ENCODE data around the gene TMIGD2.
A peak's percentile ranks its signal among the peaks of the same experiment; 100 is the strongest.
"Not testable (repeated sequence)": the region's sequence is repeated elsewhere in the genome, so short reads cannot be mapped to it uniquely, and the experiment has no call there.

The TMIGD2 gene

GRCh38 chr19:4294389-4294788 lies 7.8 kb downstream of the TMIGD2 start:
- no peak overlapping the region for H3K27ac ChIP-seq (ENCODE audit: low read depth, low read length)
- no peaks in the 10 kb centered on the region for H3K27me3 ChIP-seq (ENCODE audit: control insufficient read depth, insufficient read depth, low read length)
- H3K4me1 ChIP-seq (ENCODE audit: control insufficient read depth, insufficient read depth, low read length): no peaks in the 10 kb centered on the region
- H3K4me3 ChIP-seq (ENCODE audit: low read depth, low read length): no peak overlapping the region
- no peak overlapping the region for H3K9ac ChIP-seq (ENCODE audit: low read depth, low read length)
- H3K36me3 ChIP-seq (ENCODE audit: control insufficient read depth, insufficient read depth, low read length): no peaks in the 10 kb centered on the region
- H3K9me3 ChIP-seq (ENCODE audit: control insufficient read depth, insufficient read depth, low read length): no peaks in the 10 kb centered on the region

- H3K9me3 ChIP-seq (ENCODE audit: control insufficient read depth, insufficient read depth, low read length): no peaks in the 10 kb centered on the region
- H3K9ac ChIP-seq (ENCODE audit: low read depth, low read length): no peak overlapping the region
- no peak overlapping the region for H3K27ac ChIP-seq (ENCODE audit: low read depth, low read length)
- no peaks in the 10 kb centered on the region for H3K36me3 ChIP-seq (ENCODE audit: control insufficient read depth, insufficient read depth, low read length)
- H3K4me3 ChIP-seq (ENCODE audit: low read depth, low read length): no peak overlapping the region
- no peaks in the 10 kb centered on the region for H3K4me1 ChIP-seq (ENCODE audit: control insufficient read depth, insufficient read depth, low read length)
- H3K27me3 ChIP-seq (ENCODE audit: control insufficient read depth, insufficient read depth, low read length): no peaks in the 10 kb centered on the region
These were observed 9.7 kb downstream of the TMIGD2 start for GRCh38 chr19:4292515-4292914.

- Histone ChIP-seq H3K4me1 (ENCODE audit: control insufficient read depth, insufficient read depth, low read length) (no peaks in the 10 kb centered on the region), H3K4me3 (ENCODE audit: low read depth, low read length) (no peak overlapping the region), H3K9ac (ENCODE audit: low read depth, low read length) (no peak overlapping the region), H3K36me3 (ENCODE audit: control insufficient read depth, insufficient read depth, low read length) (no peaks in the 10 kb centered on the region), H3K9me3 (ENCODE audit: control insufficient read depth, insufficient read depth, low read length) (no peaks in the 10 kb centered on the region), H3K27ac (ENCODE audit: low read depth, low read length) (no peak overlapping the region), H3K27me3 (ENCODE audit: control insufficient read depth, insufficient read depth, low read length) (no peaks in the 10 kb centered on the region)
These were observed 10.9 kb downstream of the TMIGD2 start for GRCh38 chr19:4291184-4291732.

GRCh38 chr19:4288091-4288777 lies 14.0 kb downstream of the TMIGD2 start:
- Histone ChIP-seq H3K27me3 (ENCODE audit: control insufficient read depth, insufficient read depth, low read length) (no peaks in the 10 kb centered on the region), H3K4me3 (ENCODE audit: low read depth, low read length) (no peak overlapping the region), H3K27ac (ENCODE audit: low read depth, low read length) (no peak overlapping the region), H3K9ac (ENCODE audit: low read depth, low read length) (no peak overlapping the region), H3K36me3 (ENCODE audit: control insufficient read depth, insufficient read depth, low read length) (no peaks in the 10 kb centered on the region), H3K4me1 (ENCODE audit: control insufficient read depth, insufficient read depth, low read length) (no peaks in the 10 kb centered on the region), H3K9me3 (ENCODE audit: control insufficient read depth, insufficient read depth, low read length) (no peaks in the 10 kb centered on the region)

- not testable (repeated sequence) for H3K4me3 ChIP-seq (ENCODE audit: low read depth, low read length); H3K36me3 ChIP-seq (ENCODE audit: control insufficient read depth, insufficient read depth, low read length); H3K27ac ChIP-seq (ENCODE audit: low read depth, low read length); H3K4me1 ChIP-seq (ENCODE audit: control insufficient read depth, insufficient read depth, low read length); H3K9me3 ChIP-seq (ENCODE audit: control insufficient read depth, insufficient read depth, low read length); H3K9ac ChIP-seq (ENCODE audit: low read depth, low read length)
- H3K27me3 ChIP-seq (ENCODE audit: control insufficient read depth, insufficient read depth, low read length): peaks cover 14% of the 10 kb centered on the region
These were observed 16.0 kb downstream of the TMIGD2 start for GRCh38 chr19:4286141-4286540.

GRCh38 chr19:4284974-4285373 lies 17.2 kb downstream of the TMIGD2 start:
- H3K4me3 ChIP-seq (ENCODE audit: low read depth, low read length): peak overlapping the region; percentile 30; the same call in 1 of the 2 replicates
- no peak overlapping the region for H3K9ac ChIP-seq (ENCODE audit: low read depth, low read length)

GRCh38 chr19:4284176-4284958 lies 17.8 kb downstream of the TMIGD2 start:
- Histone ChIP-seq H3K4me1 (ENCODE audit: control insufficient read depth, insufficient read depth, low read length) (no peaks in the 10 kb centered on the region), H3K27me3 (ENCODE audit: control insufficient read depth, insufficient read depth, low read length) (peaks cover 32% of the 10 kb centered on the region), H3K9ac (ENCODE audit: low read depth, low read length) (no peak overlapping the region), H3K4me3 (ENCODE audit: low read depth, low read length) (peak overlapping the region; percentile 34; the same call in 1 of the 2 replicates), H3K36me3 (ENCODE audit: control insufficient read depth, insufficient read depth, low read length) (no peaks in the 10 kb centered on the region), H3K27ac (ENCODE audit: low read depth, low read length) (no peak overlapping the region), H3K9me3 (ENCODE audit: control insufficient read depth, insufficient read depth, low read length) (no peaks in the 10 kb centered on the region)

More at GRCh38 chr19:4284974-4285373, 17.2 kb downstream of the TMIGD2 start:
- H3K27me3 ChIP-seq (ENCODE audit: control insufficient read depth, insufficient read depth, low read length): peaks cover 26% of the 10 kb centered on the region
- no peaks in the 10 kb centered on the region for H3K36me3 ChIP-seq (ENCODE audit: control insufficient read depth, insufficient read depth, low read length)
- H3K9me3 ChIP-seq (ENCODE audit: control insufficient read depth, insufficient read depth, low read length): no peaks in the 10 kb centered on the region
- H3K27ac ChIP-seq (ENCODE audit: low read depth, low read length): no peak overlapping the region
- H3K4me1 ChIP-seq (ENCODE audit: control insufficient read depth, insufficient read depth, low read length): no peaks in the 10 kb centered on the region

GRCh38 chr19:4279530-4280422 lies 22.4 kb downstream of the TMIGD2 start:
- no peaks in the 10 kb centered on the region for H3K36me3 ChIP-seq (ENCODE audit: control insufficient read depth, insufficient read depth, low read length)
- no peaks in the 10 kb centered on the region for H3K4me1 ChIP-seq (ENCODE audit: control insufficient read depth, insufficient read depth, low read length)
- H3K9ac ChIP-seq (ENCODE audit: low read depth, low read length): no peak overlapping the region
- peak overlapping the region; percentile 72 for H3K4me3 ChIP-seq (ENCODE audit: low read depth, low read length)
- H3K27me3 ChIP-seq (ENCODE audit: control insufficient read depth, insufficient read depth, low read length): peaks cover 40% of the 10 kb centered on the region
- H3K27ac ChIP-seq (ENCODE audit: low read depth, low read length): no peak overlapping the region
- H3K9me3 ChIP-seq (ENCODE audit: control insufficient read depth, insufficient read depth, low read length): no peaks in the 10 kb centered on the region

- Histone ChIP-seq H3K9ac (ENCODE audit: low read depth, low read length) (no peak overlapping the region), H3K9me3 (ENCODE audit: control insufficient read depth, insufficient read depth, low read length) (no peaks in the 10 kb centered on the region), H3K36me3 (ENCODE audit: control insufficient read depth, insufficient read depth, low read length) (no peaks in the 10 kb centered on the region), H3K4me1 (ENCODE audit: control insufficient read depth, insufficient read depth, low read length) (no peaks in the 10 kb centered on the region), H3K4me3 (ENCODE audit: low read depth, low read length) (peak overlapping the region; percentile 72), H3K27ac (ENCODE audit: low read depth, low read length) (no peak overlapping the region), H3K27me3 (ENCODE audit: control insufficient read depth, insufficient read depth, low read length) (peaks cover 40% of the 10 kb centered on the region)
These were observed 23.0 kb downstream of the TMIGD2 start for GRCh38 chr19:4279267-4279529.

- Histone ChIP-seq H3K27me3 (ENCODE audit: control insufficient read depth, insufficient read depth, low read length) (peaks cover 40% of the 10 kb centered on the region), H3K36me3 (ENCODE audit: control insufficient read depth, insufficient read depth, low read length) (no peaks in the 10 kb centered on the region), H3K4me1 (ENCODE audit: control insufficient read depth, insufficient read depth, low read length) (no peaks in the 10 kb centered on the region), H3K9ac (ENCODE audit: low read depth, low read length) (no peak within 1 kb of the TSS), H3K27ac (ENCODE audit: low read depth, low read length) (no peak within 1 kb of the TSS), H3K4me3 (ENCODE audit: low read depth, low read length) (peak within 1 kb of the TSS; percentile 77), H3K9me3 (ENCODE audit: control insufficient read depth, insufficient read depth, low read length) (no peaks in the 10 kb centered on the region)
These were observed 23.5 kb downstream of the TMIGD2 start, which contains the start of gene SHD for GRCh38 chr19:4278419-4279266. SHD (plus strand) TSS chr19:4279266; CDS start chr19:4280064, 798 bp downstream.

Data from HUES48 (cell line).